Osteoblast (primary cell): ENCODE measurements around the gene C19orf53. TPM values are rescaled to one million over a fixed set of nuclear protein-coding genes. Genes with fewer than 3 reads are reported as not detected.

Experiments
- DNase-seq: peaks from one replicate; pipeline ENCODE4 v3.0.0; 2011; ENCODE audit warnings: low spot score, mixed read lengths; ENCODE audit not compliant: insufficient read length; ENCODE audit errors: missing footprints
- H2AFZ ChIP-seq: 2 replicates; pipeline ENCODE4 v1.6.0; 2011; ENCODE audit warnings: mild to moderate bottlenecking, low read length
- H3K27ac ChIP-seq: 2 replicates; pipeline ENCODE4 v1.5.1; 2011; ENCODE audit warnings: mild to moderate bottlenecking, low read depth, low read length, moderate library complexity
- H3K27me3 ChIP-seq: 2 replicates; pipeline ENCODE4 v1.6.0; 2012; ENCODE audit warnings: mild to moderate bottlenecking, control low read depth, inconsistent platforms, low read length, moderate library complexity; ENCODE audit not compliant: insufficient read depth
- H3K36me3 ChIP-seq: 2 replicates; pipeline ENCODE4 v1.5.1; 2011; ENCODE audit warnings: mild to moderate bottlenecking, low read length, control low read depth, moderate library complexity; ENCODE audit not compliant: insufficient read depth
- H3K4me1 ChIP-seq: 2 replicates; pipeline ENCODE4 v1.5.1; 2011; ENCODE audit warnings: mild to moderate bottlenecking, low read length, control low read depth, moderate library complexity; ENCODE audit not compliant: insufficient read depth
- H3K4me2 ChIP-seq: 2 replicates; pipeline ENCODE4 v1.6.0; 2011; ENCODE audit warnings: mild to moderate bottlenecking, low read length; ENCODE audit not compliant: insufficient read depth
- H3K4me3 ChIP-seq: fragments of 200-600 bp; sonication (generic); 3 replicates; pipeline ENCODE4 v1.5.1; 2012; ENCODE audit warnings: mild to moderate bottlenecking, low read length, inconsistent platforms; ENCODE audit not compliant: insufficient read depth
- H3K79me2 ChIP-seq: 2 replicates; pipeline ENCODE4 v1.6.0; 2012; ENCODE audit warnings: mild to moderate bottlenecking, low read length, control low read depth, inconsistent platforms; ENCODE audit not compliant: insufficient read depth
- H3K9me3 ChIP-seq: 2 replicates; pipeline ENCODE4 v1.5.1; 2011; ENCODE audit warnings: low read depth, low read length, control low read depth
- H4K20me1 ChIP-seq: 2 replicates; pipeline ENCODE4 v1.6.0; 2012; ENCODE audit warnings: mild to moderate bottlenecking, low read length, control low read depth; ENCODE audit not compliant: insufficient read depth
- CTCF ChIP-seq: IDR thresholded peaks from 2 replicates; pipeline ENCODE4 v1.5.1; 2011; ENCODE audit warnings: mild to moderate bottlenecking, low read depth, low read length, moderate library complexity; ENCODE audit errors: extremely low read depth
- total RNA-seq: library from RNA; depleted of rRNA; stranded (reverse); fragments of >200 nt; gene quantifications from 2 replicates; pipeline ENCODE4 v1.2.3, GENCODE V29; 2012

C19orf53 gene
- total RNA-seq, 1 donor, result 33.3 TPM

GRCh38 chr19:13814550-13814949 lies 40.3 kb downstream of the C19orf53 start:
- Histone ChIP-seq H3K79me2 (no peaks in the 10 kb centered on the region), H3K27ac (no peak overlapping the region), H3K4me1 (no peaks in the 10 kb centered on the region), H3K36me3 (peaks cover 33% of the 10 kb centered on the region), H2AFZ (no peak overlapping the region), H3K4me2 (no peak overlapping the region), H3K27me3 (no peaks in the 10 kb centered on the region), H3K9me3 (no peaks in the 10 kb centered on the region), H4K20me1 (no peaks in the 10 kb centered on the region), H3K4me3 (no peak overlapping the region)
- no peak for TF ChIP-seq CTCF
- peak; percentile 27 for DNase-seq

GRCh38 chr19:13817018-13817614 lies 42.9 kb downstream of the C19orf53 start:
- Histone ChIP-seq H3K9me3 (no peaks in the 10 kb centered on the region), H3K27ac (no peak overlapping the region), H4K20me1 (peaks cover 4% of the 10 kb centered on the region), H2AFZ (no peak overlapping the region), H3K4me1 (peaks cover under 1% of the 10 kb centered on the region), H3K27me3 (no peaks in the 10 kb centered on the region), H3K4me3 (no peak overlapping the region), H3K36me3 (peaks cover 37% of the 10 kb centered on the region), H3K79me2 (no peaks in the 10 kb centered on the region), H3K4me2 (no peak overlapping the region)
- no peak for TF ChIP-seq CTCF
- peak; percentile 66 for DNase-seq

GRCh38 chr19:13817615-13818371 lies 43.5 kb downstream of the C19orf53 start:
- H2AFZ ChIP-seq, result no peak overlapping the region
- no peak overlapping the region for H3K27ac ChIP-seq
- no peaks in the 10 kb centered on the region for H3K9me3 ChIP-seq
- H4K20me1 ChIP-seq, result peaks cover 4% of the 10 kb centered on the region
- no peak for TF ChIP-seq CTCF
- peaks cover 34% of the 10 kb centered on the region for H3K36me3 ChIP-seq
- DNase-seq, result peak; percentile 90
- H3K4me3 ChIP-seq, result no peak overlapping the region
- no peak overlapping the region for H3K4me2 ChIP-seq
- peaks cover 6% of the 10 kb centered on the region for H3K4me1 ChIP-seq
- H3K79me2 ChIP-seq, result no peaks in the 10 kb centered on the region
- no peaks in the 10 kb centered on the region for H3K27me3 ChIP-seq

- peaks cover 39% of the 10 kb centered on the region for H3K36me3 ChIP-seq
- no peak overlapping the region for H2AFZ ChIP-seq
- H3K79me2 ChIP-seq, result no peaks in the 10 kb centered on the region
- H3K4me1 ChIP-seq, result peaks cover 6% of the 10 kb centered on the region
- TF ChIP-seq CTCF, result no peak
- no peak overlapping the region for H3K27ac ChIP-seq
- no peak overlapping the region for H3K4me2 ChIP-seq
- H4K20me1 ChIP-seq, result peaks cover 11% of the 10 kb centered on the region
- no peaks in the 10 kb centered on the region for H3K27me3 ChIP-seq
- no peak overlapping the region for H3K4me3 ChIP-seq
- H3K9me3 ChIP-seq, result no peaks in the 10 kb centered on the region
- peak; percentile 78 for DNase-seq
These were observed 45.0 kb downstream of the C19orf53 start for GRCh38 chr19:13819238-13819637.
